Heart left ventricle (tissue), 16 donors: Measurements from ENCODE around the gene STAP1. TPM values are rescaled to one million over a fixed set of nuclear protein-coding genes. Genes with fewer than 3 reads are reported as not detected.

Source experiments
- ATAC-seq, 4 donors: fragments of 200-7000 bp; cut with Tn5 transposase; one replicate each; pipeline ENCODE4 v1.9.1; 2020 to 2022; ENCODE audit warnings: moderate library complexity in 4 of 4, mild to moderate bottlenecking in 3 of 4, moderate number of reproducible peaks in 1 of 4
- DNase-seq, 5 donors: peaks; one replicate each; pipeline ENCODE4 v3.0.0-alpha.2; 2020
- H3K27ac ChIP-seq, 12 donors: fragments of 200-600 bp; sonication (generic) in 4 of 12; one replicate each; pipeline versions ENCODE4 v1.5.0 to v1.8.0; 2016 to 2022; ENCODE audit warnings: mild to moderate bottlenecking in 2 of 12
- H3K27me3 ChIP-seq, 9 donors: fragments of 200-600 bp; sonication (generic) in 2 of 9; one replicate each; pipeline versions ENCODE4 v1.5.1 to v1.8.0; 2016 to 2022; ENCODE audit warnings: mild to moderate bottlenecking in 3 of 9
- H3K36me3 ChIP-seq, 9 donors: fragments of 200-600 bp; sonication (generic) in 2 of 9; one replicate each; pipeline versions ENCODE4 v1.5.0 to v1.8.0; 2018 to 2022; ENCODE audit warnings: mild to moderate bottlenecking in 2 of 9
- H3K4me1 ChIP-seq, 12 donors: fragments of 200-600 bp; sonication (generic) in 4 of 12; one replicate each; pipeline versions ENCODE4 v1.5.0 to v1.8.0; 2016 to 2022; ENCODE audit warnings: mild to moderate bottlenecking in 3 of 12
- H3K4me3 ChIP-seq, 12 donors: fragments of 200-600 bp; sonication (generic) in 4 of 12; one replicate each; pipeline versions ENCODE4 v1.5.0 to v1.8.0; 2017 to 2022; ENCODE audit warnings: mild to moderate bottlenecking in 9 of 12, moderate library complexity in 4 of 12
- H3K9me3 ChIP-seq, 12 donors: fragments of 200-600 bp; sonication (generic) in 4 of 12; one replicate each; pipeline versions ENCODE4 v1.5.0 to v1.8.0; 2016 to 2022; ENCODE audit warnings: mild to moderate bottlenecking in 1 of 12
- CTCF ChIP-seq, 12 donors: fragments of 200-600 bp; sonication (generic) in 4 of 12; IDR thresholded peaks; one replicate each; pipeline versions ENCODE4 v1.5.0 to v1.8.0; 2018 to 2022; ENCODE audit warnings: antibody characterized with exemption in 12 of 12, mild to moderate bottlenecking in 5 of 12
- POLR2A ChIP-seq, 2 donors: fragments of 450-650 bp; IDR thresholded peaks; one replicate each; pipeline ENCODE4 v1.6.1; 2017; ENCODE audit warnings: antibody characterized with exemption in 2 of 2, mild to moderate bottlenecking in 2 of 2, moderate library complexity in 2 of 2
- WGBS, 4 donors: extraction: QIAGEN DNeasy Blood & Tissue Kit in 2 of 4; methylation state at CpG; one replicate each; pipeline versions ENCODE4 v1.1.5 to v1.1.7; 2013 to 2018; 5-methylcytosine and 5-hydroxymethylcytosine counted together
- intact Hi-C, 10 donors: fragments of 100-400 bp; cut with DNase I; formaldehyde crosslinking; loops; one replicate each; pipeline versions ENCODE4 v1.11.1 to v1.14.2; 2022
- long read RNA-seq, 3 donors: library from polyadenylated mRNA; unstranded; transcript quantifications; one replicate each; pipeline ENCODE4 v2.0.0, GENCODE V29; 2020 to 2021
- polyA plus RNA-seq, 2 donors: library from polyadenylated mRNA; stranded (reverse); fragments of 200-250 nt; gene quantifications; one replicate each; pipeline ENCODE4 v1.2.3, GENCODE V29; 2013
- total RNA-seq, 9 donors: library from RNA; depleted of rRNA in 2 of 9; stranded (reverse); fragments of >200 nt in 2 of 9; fragmentation: NEBNext Ultra II Directional in 3 of 9; extraction: Animal tissue kit (Norgen Biotek cat#: 25700) in 3 of 9; gene quantifications; one replicate each; pipeline versions ENCODE4 v1.1.0 to v1.2.4, GENCODE V29; 2016 to 2023
- donor health status: ischemic (EF 13 %, LVEDD 7.1; RV severe dilation, severe dysfunction).
- donor health status: healthy with polysubstance abuse.
- donor health status: DM: no; HTN: yes; CAD: no.
- donor health status: DM: no; HTN: no; CAD: no.
- donor health status: ischemic (EF 25% LVEDD 6.9; RV normal size, moderate dysfunction).
- donor health status: ischemic (EF 25% LVEDD 5.7; RV mildly dilated, moderate dysfunction).
- donor health status: healthy.
- donor health status: DM: yes; HTN: yes; CAD: no.
- donor health status: ischemic (EF 35%, LVEDD 5.7; RV mildly dilated, moderate dysfunction).
- donor health status: nonischemic (EF 11% LVEDD 7.7; RV severe dilation, severe dysfunction).
- donor health status: DM: yes; HTN: yes; CAD: no.
- donor health status: PGD.
- donor health status: ischemic (EF 29% LVEDD 5.4; RV normal size, mild dysfunction).
- donor health status: nonischemic (EF 23%, LVEDD 6.1; RV moderate dilation, normal function).

The STAP1 gene
- 1 to 10 TPM in 1 of 9 donors, not detected in 8; 1.1 TPM for total RNA-seq
- polyA plus RNA-seq = not detected
- long read RNA-seq, donor 1 = 0 reads
- long read RNA-seq, donor 2 = 0 reads
- long read RNA-seq, donor 3 = 0 reads

- H3K9me3 ChIP-seq = no peaks in the 10 kb centered on the region
- DNase-seq = no peak
Measured at GRCh38 chr4:67558493-67558892, at the start of gene STAP1. STAP1 (plus strand) TSS chr4:67558727; CDS start chr4:67558810, 83 bp downstream.

GRCh38 chr4:67512501-67512900 is 46.0 kb upstream of the STAP1 start:
- H3K27ac ChIP-seq = no peak overlapping the region
- intact Hi-C loops = no loop called here
- 79 to 86% (median 82%) methylated on average over 3 of the region's 3 CpGs for WGBS, 4 donors
- DNase-seq (no peak), ATAC-seq (no peak)
- no peak for TF ChIP-seq POLR2A (IDR thresholded peaks at IDR 0.05)
- no peak for TF ChIP-seq CTCF (IDR thresholded peaks at IDR 0.05)
- H3K27me3 ChIP-seq = no peaks in the 10 kb centered on the region
- H3K4me1 ChIP-seq = peaks cover 0 to 4% (median 0%) of the 10 kb centered on the region in 12 donors
- no peaks in the 10 kb centered on the region for H3K9me3 ChIP-seq
- H3K36me3 ChIP-seq = peaks cover 0 to 91% (median 81%) of the 10 kb centered on the region in 9 donors
- no peak overlapping the region for H3K4me3 ChIP-seq

More at GRCh38 chr4:67558493-67558892, at the start of gene STAP1:
- Histone ChIP-seq H3K36me3 (no peaks in the 10 kb centered on the region), H3K27me3 (no peaks in the 10 kb centered on the region), H3K4me3 (peak within 1 kb of the TSS in 1 of 12 donors; percentile 48), H3K4me1 (peaks cover 0 to 11% (median 0%) of the 10 kb centered on the region in 12 donors), H3K27ac (no peak within 1 kb of the TSS)
- intact Hi-C loops = no loop called here
- TF ChIP-seq CTCF (IDR thresholded peaks at IDR 0.05) (no peak), POLR2A (IDR thresholded peaks at IDR 0.05) (no peak)
- no peak for ATAC-seq
- WGBS, 4 donors = 81 to 85% (median 82%) methylated on average over 4 of the region's 4 CpGs

GRCh38 chr4:67520141-67520540 is 38.4 kb upstream of the STAP1 start:
- H3K9me3 ChIP-seq = no peaks in the 10 kb centered on the region
- DNase-seq = no peak
- ATAC-seq = no peak
- no peak overlapping the region for H3K27ac ChIP-seq
- no peaks in the 10 kb centered on the region for H3K27me3 ChIP-seq
- no peak overlapping the region for H3K4me3 ChIP-seq
- TF ChIP-seq CTCF (IDR thresholded peaks at IDR 0.05) (no peak), POLR2A (IDR thresholded peaks at IDR 0.05) (no peak)
- 96 to 99% (median 98%) methylated on average over 4 to 5 of the region's 5 CpGs for WGBS, 4 donors
- intact Hi-C loops = no loop called here
- peaks cover 0 to 14% (median 0%) of the 10 kb centered on the region in 12 donors for H3K4me1 ChIP-seq
- H3K36me3 ChIP-seq = peaks cover 0 to 55% (median 42%) of the 10 kb centered on the region in 9 donors

- intact Hi-C loops = no loop called here
- no peak for DNase-seq
- Histone ChIP-seq H3K4me1 (peaks cover 0 to 14% (median 0%) of the 10 kb centered on the region in 12 donors), H3K4me3 (no peak overlapping the region), H3K27me3 (no peaks in the 10 kb centered on the region), H3K9me3 (no peaks in the 10 kb centered on the region), H3K27ac (no peak overlapping the region), H3K36me3 (peaks cover 0 to 42% (median 30%) of the 10 kb centered on the region in 9 donors)
- 90 to 100% (median 95%) methylated on average over 1 of the region's 1 CpG for WGBS, 4 donors
- ATAC-seq = no peak
- TF ChIP-seq CTCF (IDR thresholded peaks at IDR 0.05) = no peak
- no peak for TF ChIP-seq POLR2A (IDR thresholded peaks at IDR 0.05)
Measured at GRCh38 chr4:67521506-67521905, 37.0 kb upstream of the STAP1 start.
